DND-41 (cell line): ENCODE measurements around the gene TMEM219.

Source experiments
- ATAC-seq: fragments of 200-7000 bp; cut with Tn5 transposase; 3 replicates; pipeline ENCODE4 v1.9.1; 2021; ENCODE audit warnings: low read depth; ENCODE audit not compliant: insufficient read depth
- DNase-seq: peaks from one replicate; pipeline ENCODE4 v3.0.0-alpha.2; 2020
- H2AFZ ChIP-seq: 2 replicates; pipeline ENCODE4 v1.6.0; 2012; ENCODE audit warnings: low read depth, low read length
- H3K27ac ChIP-seq: 2 replicates; pipeline ENCODE4 v1.5.1; 2012; ENCODE audit warnings: low read length, inconsistent platforms
- H3K27me3 ChIP-seq: fragments of 200-600 bp; sonication (generic); 2 replicates; pipeline ENCODE4 v1.6.0; 2012; ENCODE audit warnings: low read length, mild to moderate bottlenecking, inconsistent platforms; ENCODE audit not compliant: insufficient read depth, poor library complexity
- H3K36me3 ChIP-seq: 2 replicates; pipeline ENCODE4 v1.5.1; 2012; ENCODE audit warnings: low read length, inconsistent platforms; ENCODE audit not compliant: insufficient read depth
- H3K4me1 ChIP-seq: 2 replicates; pipeline ENCODE4 v1.5.1; 2012; ENCODE audit warnings: mild to moderate bottlenecking, low read length; ENCODE audit not compliant: insufficient read depth
- H3K4me2 ChIP-seq: 2 replicates; pipeline ENCODE4 v1.6.0; 2012; ENCODE audit warnings: mild to moderate bottlenecking, moderate library complexity, low read length, inconsistent platforms; ENCODE audit not compliant: insufficient read depth
- H3K4me3 ChIP-seq, 2 experiments: fragments of 200-600 bp in 1 of 2; shearing (Covaris generic) in 1 of 2; 2 replicates each; pipeline ENCODE4 v1.5.1; 2012 to 2016; ENCODE audit warnings: inconsistent platforms in 2 of 2, low read length in 2 of 2, mild to moderate bottlenecking in 2 of 2, low read depth in 1 of 2, moderate library complexity in 1 of 2
- H3K79me2 ChIP-seq: 2 replicates; pipeline ENCODE4 v1.6.0; 2012; ENCODE audit warnings: low read length, inconsistent platforms; ENCODE audit not compliant: insufficient read depth
- H3K9ac ChIP-seq: 2 replicates; pipeline ENCODE4 v1.6.0; 2012; ENCODE audit warnings: low read depth, mild to moderate bottlenecking, inconsistent platforms, low read length, moderate library complexity
- H3K9me3 ChIP-seq: 2 replicates; pipeline ENCODE4 v1.5.1; 2012; ENCODE audit warnings: low read length, moderate library complexity, mild to moderate bottlenecking, inconsistent platforms; ENCODE audit not compliant: insufficient read depth, severe bottlenecking
- H4K20me1 ChIP-seq: 2 replicates; pipeline ENCODE4 v1.6.0; 2012; ENCODE audit warnings: low read length; ENCODE audit not compliant: insufficient read depth
- EZH2 ChIP-seq: IDR thresholded peaks from 3 replicates; pipeline ENCODE4 v1.6.1; 2012; ENCODE audit warnings: borderline replicate concordance, low read depth, mild to moderate bottlenecking, moderate library complexity, low read length, inconsistent platforms; ENCODE audit not compliant: severe bottlenecking
- TF ChIP-seq, protein P1 (sequence below): IDR thresholded peaks from 2 replicates; pipeline ENCODE4 v1.5.1; 2012; ENCODE audit warnings: borderline replicate concordance, low read length, moderate library complexity, mild to moderate bottlenecking; ENCODE audit not compliant: poor library complexity, severe bottlenecking; ENCODE audit errors: extremely low read depth

TMEM219 gene

GRCh38 chr16:29989111-29989858, 27.4 kb downstream of the TMEM219 start:
- peaks cover 14% of the 10 kb centered on the region for H4K20me1 ChIP-seq
- DNase-seq (no peak), ATAC-seq (no peak)
- no peaks in the 10 kb centered on the region for H3K9me3 ChIP-seq
- TF ChIP-seq, protein P1, sequence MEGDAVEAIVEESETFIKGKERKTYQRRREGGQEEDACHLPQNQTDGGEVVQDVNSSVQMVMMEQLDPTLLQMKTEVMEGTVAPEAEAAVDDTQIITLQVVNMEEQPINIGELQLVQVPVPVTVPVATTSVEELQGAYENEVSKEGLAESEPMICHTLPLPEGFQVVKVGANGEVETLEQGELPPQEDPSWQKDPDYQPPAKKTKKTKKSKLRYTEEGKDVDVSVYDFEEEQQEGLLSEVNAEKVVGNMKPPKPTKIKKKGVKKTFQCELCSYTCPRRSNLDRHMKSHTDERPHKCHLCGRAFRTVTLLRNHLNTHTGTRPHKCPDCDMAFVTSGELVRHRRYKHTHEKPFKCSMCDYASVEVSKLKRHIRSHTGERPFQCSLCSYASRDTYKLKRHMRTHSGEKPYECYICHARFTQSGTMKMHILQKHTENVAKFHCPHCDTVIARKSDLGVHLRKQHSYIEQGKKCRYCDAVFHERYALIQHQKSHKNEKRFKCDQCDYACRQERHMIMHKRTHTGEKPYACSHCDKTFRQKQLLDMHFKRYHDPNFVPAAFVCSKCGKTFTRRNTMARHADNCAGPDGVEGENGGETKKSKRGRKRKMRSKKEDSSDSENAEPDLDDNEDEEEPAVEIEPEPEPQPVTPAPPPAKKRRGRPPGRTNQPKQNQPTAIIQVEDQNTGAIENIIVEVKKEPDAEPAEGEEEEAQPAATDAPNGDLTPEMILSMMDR: no peak
- no peak for TF ChIP-seq EZH2
- no peak overlapping the region for H2AFZ ChIP-seq
- peaks cover 12% of the 10 kb centered on the region for H3K4me1 ChIP-seq
- no peak overlapping the region for H3K9ac ChIP-seq
- H3K36me3 ChIP-seq: peaks cover 99% of the 10 kb centered on the region
- H3K79me2 ChIP-seq: peaks cover 8% of the 10 kb centered on the region
- H3K27me3 ChIP-seq: no peaks in the 10 kb centered on the region
- H3K4me2 ChIP-seq: no peak overlapping the region
- no peak overlapping the region for H3K27ac ChIP-seq
- H3K4me3 ChIP-seq: no peak overlapping the region

DNA sequence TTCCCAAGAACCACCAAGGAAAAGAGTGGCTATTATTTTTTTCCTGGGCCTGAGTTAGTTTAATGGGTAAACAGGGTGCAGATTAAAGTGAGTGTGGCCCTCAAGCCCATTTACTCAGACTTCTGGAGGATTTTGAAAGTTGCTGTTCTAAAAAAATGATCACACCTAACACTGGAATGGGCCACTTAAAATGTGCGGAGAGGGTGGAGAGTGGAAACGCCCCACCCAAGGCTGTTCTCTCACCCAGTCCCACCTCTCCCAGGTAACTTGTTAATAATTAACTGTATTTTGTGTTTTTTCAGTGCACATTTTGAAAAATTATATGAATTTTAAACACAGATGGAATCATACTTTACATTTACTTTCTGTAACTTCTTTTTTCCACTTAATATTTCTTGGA, 28.2 kb downstream of the TMEM219 start:
- Histone ChIP-seq H3K9ac (no peak overlapping the region), H3K4me2 (no peak overlapping the region), H3K4me1 (peaks cover 19% of the 10 kb centered on the region), H3K27ac (no peak overlapping the region), H3K79me2 (peaks cover 16% of the 10 kb centered on the region), H3K4me3 (no peak overlapping the region), H3K9me3 (no peaks in the 10 kb centered on the region), H3K36me3 (peaks cover 91% of the 10 kb centered on the region), H3K27me3 (no peaks in the 10 kb centered on the region), H4K20me1 (peaks cover 11% of the 10 kb centered on the region), H2AFZ (no peak overlapping the region)
- DNase-seq (no peak), ATAC-seq (no peak)
- TF ChIP-seq EZH2: no peak
- TF ChIP-seq, protein P1: no peak

- H3K9ac ChIP-seq: no peak overlapping the region
- no peak overlapping the region for H3K4me3 ChIP-seq
- TF ChIP-seq EZH2: no peak
- TF ChIP-seq, protein P1: no peak
- H3K4me2 ChIP-seq: no peak overlapping the region
- peaks cover 24% of the 10 kb centered on the region for H3K79me2 ChIP-seq
- no peaks in the 10 kb centered on the region for H3K27me3 ChIP-seq
- no peak overlapping the region for H2AFZ ChIP-seq
- H3K9me3 ChIP-seq: no peaks in the 10 kb centered on the region
- peaks cover 81% of the 10 kb centered on the region for H3K36me3 ChIP-seq
- DNase-seq (no peak), ATAC-seq (no peak)
- H3K27ac ChIP-seq: no peak overlapping the region
- H3K4me1 ChIP-seq: peaks cover 22% of the 10 kb centered on the region
- peaks cover 11% of the 10 kb centered on the region for H4K20me1 ChIP-seq
These were observed 29.1 kb downstream of the TMEM219 start for GRCh38 chr16:29990883-29991570.
